ENCODE data around the gene UPF3A.
A peak's percentile ranks its signal among the peaks of the same experiment; 100 is the strongest.
"Not testable (repeated sequence)": the region's sequence is repeated elsewhere in the genome, so short reads cannot be mapped to it uniquely, and the experiment has no call there.

The UPF3A gene

GRCh38 chr13:114303700-114304327 lies 22.4 kb downstream of the UPF3A start:
- DNase-seq (ENCODE audit: low read depth, low spot score): no peak

DNA sequence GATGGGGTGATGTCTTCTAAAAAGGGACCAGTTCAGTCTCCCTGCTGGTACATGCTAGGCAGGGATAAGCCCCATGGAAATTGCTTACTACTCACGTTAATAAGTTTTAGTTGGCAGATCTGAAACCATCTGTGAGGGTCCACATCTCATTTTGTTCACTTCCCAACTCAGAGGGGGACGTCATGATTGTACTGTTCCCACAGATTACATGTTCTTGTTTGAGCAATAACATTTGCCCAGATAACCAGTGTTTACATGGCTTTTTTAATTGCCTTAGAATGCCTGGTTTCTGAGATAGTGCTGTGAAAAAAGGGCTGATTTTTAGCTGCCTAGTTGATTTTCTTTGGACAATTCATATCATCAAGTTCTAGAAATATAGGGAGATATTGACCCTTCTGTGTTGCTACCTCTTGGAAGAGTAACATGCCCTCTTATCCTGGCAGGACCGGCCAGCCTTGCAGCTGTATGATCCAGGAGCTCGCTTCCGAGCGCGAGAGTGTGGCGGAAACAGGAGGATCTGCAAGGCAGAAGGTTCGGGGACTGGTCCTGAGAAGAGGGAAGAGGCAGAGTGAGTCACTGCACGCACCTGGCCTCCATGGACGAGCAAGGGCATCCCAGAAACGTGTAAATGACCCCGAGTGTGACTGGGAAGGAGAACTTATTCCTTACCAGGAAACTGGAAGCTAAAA lies 23.1 kb downstream of the UPF3A start:
- DNase-seq (ENCODE audit: low read depth, low spot score): no peak

DNA sequence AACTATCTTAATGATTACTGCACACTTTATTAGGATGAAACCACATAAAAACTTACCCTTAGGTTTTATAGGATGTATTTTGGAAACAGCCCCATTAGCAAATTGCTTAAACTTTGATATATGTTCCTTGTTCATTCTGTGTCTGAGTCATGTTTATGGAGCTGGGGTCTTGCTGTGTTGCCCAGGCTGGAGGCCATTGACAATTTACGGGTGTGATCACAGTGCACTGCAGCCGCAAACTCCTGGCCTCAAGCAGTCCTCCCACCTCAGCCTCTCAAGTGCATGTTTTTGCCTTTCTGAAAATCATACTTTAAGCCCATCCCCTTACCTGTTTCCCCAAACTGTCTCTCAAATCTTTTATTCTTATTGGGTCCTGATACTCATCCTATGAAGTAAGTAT lies 27.7 kb downstream of the UPF3A start:
- no peak for DNase-seq (ENCODE audit: low read depth, low spot score)

DNA sequence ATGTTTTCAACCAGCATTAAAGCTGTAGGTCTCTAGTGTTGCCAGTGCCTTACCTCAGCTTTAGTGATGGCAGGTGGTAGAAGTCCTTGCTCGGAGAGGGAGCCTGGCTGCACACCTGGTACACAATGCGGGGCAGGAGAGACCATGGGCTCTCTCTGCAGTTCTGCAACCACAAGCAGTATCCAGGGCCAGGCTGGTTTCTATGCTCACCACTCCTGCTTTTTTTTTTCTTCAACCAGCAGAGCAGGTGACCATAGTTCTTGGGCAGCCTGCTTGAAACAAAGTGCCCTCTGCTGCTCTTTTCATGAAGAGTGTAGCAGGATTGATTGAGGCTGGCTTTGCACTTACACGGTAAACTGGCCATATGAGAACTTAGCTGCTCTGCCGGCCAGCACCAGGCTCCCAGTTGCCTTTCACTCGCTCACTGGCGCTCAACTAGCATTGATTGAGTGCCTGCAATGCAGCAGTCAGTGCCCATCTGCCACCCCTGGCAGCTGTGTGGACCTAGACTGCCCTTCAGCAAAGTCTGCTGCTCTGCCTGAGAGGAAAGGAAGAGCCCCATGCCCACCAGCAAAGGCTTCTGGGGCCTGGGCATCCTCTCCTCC lies 28.5 kb downstream of the UPF3A start:
- no peak for DNase-seq (ENCODE audit: low read depth, low spot score)

- no peak for DNase-seq (ENCODE audit: low read depth, low spot score)
These were observed 29.6 kb downstream of the UPF3A start for GRCh38 chr13:114310956-114311355.

DNA sequence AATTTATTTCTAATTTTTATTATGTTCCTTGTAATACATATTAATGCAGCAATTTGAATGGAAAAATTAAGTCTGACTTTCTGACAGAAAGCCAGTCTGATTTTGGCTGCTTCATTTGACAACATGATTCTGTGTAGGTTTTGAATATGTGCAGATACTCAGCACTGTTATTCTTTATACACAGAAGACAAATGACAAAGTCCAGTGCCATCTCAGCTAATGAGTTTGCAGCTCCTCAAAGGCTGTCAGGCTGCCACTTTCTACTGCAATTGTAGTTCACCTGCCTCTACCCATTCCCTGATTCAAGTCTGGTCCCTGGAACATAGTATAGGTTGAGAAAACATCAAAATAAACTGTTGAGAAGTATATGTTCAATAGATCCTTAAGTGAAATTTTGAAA lies 30.0 kb downstream of the UPF3A start:
- no peak for DNase-seq (ENCODE audit: low read depth, low spot score)

DNA sequence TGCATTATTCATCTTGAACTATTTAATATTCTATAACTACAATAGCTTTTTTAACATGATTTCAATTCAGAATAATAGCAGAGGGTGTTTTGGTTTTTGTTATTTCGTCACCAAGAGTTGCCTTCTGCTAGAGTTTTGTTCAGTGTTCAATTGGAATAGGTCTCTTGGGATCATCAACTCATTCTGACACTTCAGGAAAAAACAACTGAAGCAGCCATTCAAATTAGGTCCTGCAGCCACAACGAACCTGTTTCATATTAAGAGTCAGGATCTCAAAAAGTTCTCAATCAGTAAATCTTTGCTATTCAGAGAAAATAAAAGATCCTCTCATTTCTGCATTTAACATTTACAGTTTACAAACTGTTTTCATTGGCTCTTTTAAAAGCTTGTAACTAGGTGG lies 30.5 kb downstream of the UPF3A start:
- no peak for DNase-seq (ENCODE audit: low read depth, low spot score)

DNA sequence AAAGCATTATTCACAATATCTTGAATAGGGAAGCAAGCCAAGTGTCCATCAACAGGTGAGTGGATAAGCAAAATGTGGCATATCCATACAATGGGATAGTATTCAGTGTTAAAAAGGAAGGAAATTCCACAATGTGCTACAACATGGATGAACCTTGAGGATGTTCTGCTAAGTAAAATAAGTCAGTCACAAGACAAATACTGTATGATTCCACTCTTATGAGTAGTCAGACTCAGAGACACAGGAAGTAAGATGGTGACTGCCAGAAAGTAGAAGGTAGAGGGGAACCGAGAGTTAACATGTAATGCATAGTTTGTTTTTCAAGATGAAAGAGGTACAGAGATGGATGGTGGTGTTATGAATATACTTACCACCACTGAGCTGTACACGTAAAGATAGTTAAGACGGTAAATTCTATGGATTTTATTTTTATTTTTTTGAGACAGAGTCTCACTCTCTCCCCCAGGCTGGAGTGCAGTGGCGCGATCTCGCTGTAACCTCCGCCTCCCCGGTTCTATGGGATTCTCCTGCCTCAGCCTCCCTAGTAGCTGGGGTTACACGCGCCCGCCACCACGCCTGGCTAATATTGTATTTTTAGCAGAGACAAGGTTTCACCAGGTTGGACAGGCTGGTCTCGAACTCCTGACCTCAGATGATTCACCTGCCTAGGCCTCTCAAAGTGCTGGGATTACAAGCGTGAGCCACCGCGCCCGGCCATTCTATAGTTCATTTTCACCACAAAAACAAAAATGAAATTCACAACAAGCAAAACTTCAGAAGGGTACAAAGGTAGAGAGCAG lies 31.9 kb downstream of the UPF3A start:
- no peak for DNase-seq (ENCODE audit: low read depth, low spot score)

DNA sequence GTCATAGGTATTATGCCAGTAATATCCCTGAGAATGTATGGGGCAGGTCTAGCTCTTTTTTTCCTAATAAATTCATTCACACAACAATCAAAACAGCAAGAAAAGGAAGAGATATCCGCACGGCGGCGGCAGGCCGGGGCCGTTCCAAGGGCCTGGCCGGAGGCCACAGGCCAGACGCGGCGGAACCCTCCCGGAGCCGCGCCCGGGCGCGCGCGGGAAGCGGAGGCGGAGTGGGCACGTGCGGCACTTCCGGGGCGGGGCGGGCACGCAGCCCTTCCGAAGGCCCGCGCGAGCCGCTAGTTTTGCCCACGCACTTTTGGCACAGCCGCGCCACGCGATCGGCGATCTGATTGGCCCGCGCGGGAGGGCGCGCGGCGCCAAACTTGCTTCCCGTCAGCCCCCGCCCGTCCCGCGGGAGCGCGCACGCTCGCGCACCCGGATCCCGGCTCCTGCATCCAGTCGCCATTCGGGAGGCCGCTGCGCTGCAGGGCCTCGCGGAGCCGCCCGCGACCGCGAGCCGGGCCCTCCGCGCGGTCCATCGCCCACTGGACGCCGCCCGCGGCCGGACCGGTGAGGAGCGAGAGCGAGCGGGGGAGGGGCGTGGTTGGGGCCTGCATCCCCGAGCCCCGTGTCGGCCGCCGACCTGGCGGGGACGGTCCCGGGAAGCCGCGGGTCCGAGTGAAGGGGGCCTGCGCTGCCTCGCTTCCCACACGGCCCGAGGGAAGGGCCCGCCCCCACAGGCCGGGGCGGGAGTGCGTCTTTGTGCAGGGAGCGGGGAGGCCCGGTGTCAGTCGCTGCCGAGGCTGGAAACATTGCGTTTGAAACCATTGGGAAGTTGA lies 32.9 kb downstream of the UPF3A start, which contains the start of gene CHAMP1:
Gene CHAMP1 (plus strand): TSS at position 430 of the 839 bp plus-strand sequence. CDS start 9,340 bp downstream, outside the sequence.
- DNase-seq (ENCODE audit: low read depth, low spot score): peak; percentile 75

- no peak for DNase-seq (ENCODE audit: low read depth, low spot score)
These were observed 33.8 kb downstream of the UPF3A start for GRCh38 chr13:114315074-114315785.

DNA sequence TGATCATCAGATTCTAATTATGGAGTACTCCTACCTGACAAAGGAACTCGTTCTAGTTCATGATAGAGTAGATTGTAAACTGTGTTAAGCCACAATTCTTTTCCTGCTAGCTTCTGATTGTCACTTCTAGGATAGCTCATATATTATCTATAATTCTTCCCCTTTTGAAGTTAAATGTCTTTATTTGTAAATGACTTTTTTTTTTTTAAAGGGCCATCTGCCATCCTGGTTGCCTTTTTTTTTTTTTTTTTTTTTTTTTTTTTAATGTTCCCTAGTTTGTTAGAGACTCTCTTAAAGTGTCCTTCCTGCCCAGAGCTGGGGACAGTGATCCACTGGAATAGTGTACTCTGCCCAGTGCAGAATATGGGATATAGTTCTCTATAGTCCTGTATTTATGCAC lies 37.2 kb downstream of the UPF3A start:
- DNase-seq (ENCODE audit: low read depth, low spot score): no peak

GRCh38 chr13:114319441-114319913 lies 38.1 kb downstream of the UPF3A start:
- DNase-seq (ENCODE audit: low read depth, low spot score): no peak

DNA sequence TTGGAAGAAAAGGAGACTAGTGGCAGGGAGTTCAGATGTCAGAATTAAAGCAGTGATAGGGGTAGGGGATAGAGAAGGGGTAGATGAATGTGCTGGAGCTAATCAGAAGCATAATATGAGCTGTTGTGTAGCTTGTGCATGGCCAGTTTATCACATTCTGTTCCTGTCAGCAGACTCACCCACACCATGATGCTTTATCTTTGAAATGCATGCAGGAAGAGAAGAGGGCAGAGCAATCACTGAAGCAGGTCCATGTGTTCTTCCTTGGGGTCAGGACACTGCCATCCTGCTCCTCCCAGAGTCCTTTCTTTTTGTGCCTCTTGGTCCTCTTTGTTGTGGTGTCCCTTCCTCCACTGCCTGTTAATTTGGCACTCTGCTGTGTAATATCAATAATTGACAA lies 38.7 kb downstream of the UPF3A start:
- no peak for DNase-seq (ENCODE audit: low read depth, low spot score)

DNA sequence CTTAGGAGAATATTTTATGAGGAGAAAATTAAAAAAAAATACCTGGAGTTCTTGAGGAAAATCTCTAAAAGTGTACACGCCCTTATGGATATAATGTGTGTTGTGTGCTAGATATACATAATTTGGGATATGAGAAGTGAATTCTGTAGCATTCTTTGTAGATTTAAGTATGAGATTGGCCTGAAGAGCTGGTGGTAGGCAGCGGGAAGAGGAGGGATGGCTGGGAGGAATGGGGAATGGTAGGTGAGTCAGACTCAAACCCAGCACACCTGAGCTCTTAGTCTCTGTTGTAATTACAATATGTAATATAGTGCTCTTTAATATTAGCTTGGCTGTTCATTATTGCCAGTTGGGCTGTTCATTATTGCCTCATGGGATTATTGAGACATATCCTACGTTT lies 39.9 kb downstream of the UPF3A start:
- DNase-seq (ENCODE audit: low read depth, low spot score): no peak

- no peak for DNase-seq (ENCODE audit: low read depth, low spot score)
These were observed 41.9 kb downstream of the UPF3A start for GRCh38 chr13:114323349-114323748.

GRCh38 chr13:114324334-114324733 lies 42.9 kb downstream of the UPF3A start:
- no peak for DNase-seq (ENCODE audit: low read depth, low spot score)

DNA sequence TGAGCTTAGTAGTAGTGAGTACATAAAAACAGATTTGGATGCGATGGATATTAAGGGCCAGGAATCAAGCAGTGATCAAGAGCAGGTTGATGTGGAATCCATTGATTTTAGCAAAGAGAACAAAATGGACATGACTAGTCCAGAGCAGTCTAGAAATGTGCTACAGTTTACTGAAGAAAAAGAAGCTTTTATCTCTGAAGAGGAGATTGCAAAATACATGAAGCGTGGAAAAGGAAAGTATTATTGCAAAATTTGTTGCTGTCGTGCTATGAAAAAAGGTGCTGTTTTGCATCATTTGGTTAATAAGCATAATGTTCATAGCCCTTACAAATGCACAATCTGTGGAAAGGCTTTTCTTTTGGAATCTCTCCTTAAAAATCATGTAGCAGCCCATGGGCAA lies 44.3 kb downstream of the UPF3A start:
- DNase-seq (ENCODE audit: low read depth, low spot score): no peak

GRCh38 chr13:114328034-114328433 lies 46.6 kb downstream of the UPF3A start:
- no peak for DNase-seq (ENCODE audit: low read depth, low spot score)

DNA sequence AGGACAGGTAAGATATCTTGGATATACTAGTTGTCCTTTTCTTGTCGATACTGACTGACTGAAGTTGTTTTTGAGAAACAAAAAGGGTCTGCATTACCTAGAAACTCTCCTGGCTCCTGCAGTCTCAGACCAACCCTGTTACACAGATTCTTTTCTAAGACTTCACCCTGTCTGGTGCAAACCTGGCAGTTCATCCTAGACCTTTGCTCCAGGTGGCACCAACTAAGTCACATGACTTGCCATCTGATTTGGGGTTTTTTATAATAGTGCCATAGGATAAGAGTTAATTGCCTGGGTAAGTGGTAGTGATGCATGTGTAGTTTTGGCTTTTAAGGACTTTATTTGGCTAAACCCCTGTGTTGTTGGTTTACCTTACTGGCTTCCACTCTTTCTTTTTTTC lies 47.2 kb downstream of the UPF3A start:
- no peak for DNase-seq (ENCODE audit: low read depth, low spot score)

GRCh38 chr13:114330086-114330485 lies 48.7 kb downstream of the UPF3A start:
- no peak for DNase-seq (ENCODE audit: low read depth, low spot score)

DNA sequence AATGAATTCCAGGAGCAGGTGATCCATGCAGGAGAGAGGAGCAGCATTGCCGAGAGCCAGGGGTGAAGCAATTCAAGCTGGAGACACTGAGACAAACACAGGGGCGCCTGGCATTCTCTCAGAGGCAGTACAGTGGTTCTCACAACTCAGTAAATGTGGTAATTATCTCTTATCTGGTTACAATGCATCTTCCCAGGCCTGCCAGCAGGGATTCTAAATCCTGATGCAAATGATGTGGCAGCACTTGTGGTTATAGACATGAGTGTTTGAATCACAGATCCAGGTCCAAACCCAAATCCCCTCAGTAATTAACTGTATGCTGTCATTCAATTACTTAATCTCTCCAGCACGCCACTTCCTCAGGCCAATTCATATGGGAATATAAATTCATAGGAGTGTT lies 52.5 kb downstream of the UPF3A start:
- DNase-seq (ENCODE audit: low read depth, low spot score): not testable (repeated sequence)
